ENCODE results near the gene FFAR3.
"Not testable (repeated sequence)": the region's sequence is repeated elsewhere in the genome, so short reads cannot be mapped to it uniquely, and the experiment has no call there.

FFAR3 gene

DNA sequence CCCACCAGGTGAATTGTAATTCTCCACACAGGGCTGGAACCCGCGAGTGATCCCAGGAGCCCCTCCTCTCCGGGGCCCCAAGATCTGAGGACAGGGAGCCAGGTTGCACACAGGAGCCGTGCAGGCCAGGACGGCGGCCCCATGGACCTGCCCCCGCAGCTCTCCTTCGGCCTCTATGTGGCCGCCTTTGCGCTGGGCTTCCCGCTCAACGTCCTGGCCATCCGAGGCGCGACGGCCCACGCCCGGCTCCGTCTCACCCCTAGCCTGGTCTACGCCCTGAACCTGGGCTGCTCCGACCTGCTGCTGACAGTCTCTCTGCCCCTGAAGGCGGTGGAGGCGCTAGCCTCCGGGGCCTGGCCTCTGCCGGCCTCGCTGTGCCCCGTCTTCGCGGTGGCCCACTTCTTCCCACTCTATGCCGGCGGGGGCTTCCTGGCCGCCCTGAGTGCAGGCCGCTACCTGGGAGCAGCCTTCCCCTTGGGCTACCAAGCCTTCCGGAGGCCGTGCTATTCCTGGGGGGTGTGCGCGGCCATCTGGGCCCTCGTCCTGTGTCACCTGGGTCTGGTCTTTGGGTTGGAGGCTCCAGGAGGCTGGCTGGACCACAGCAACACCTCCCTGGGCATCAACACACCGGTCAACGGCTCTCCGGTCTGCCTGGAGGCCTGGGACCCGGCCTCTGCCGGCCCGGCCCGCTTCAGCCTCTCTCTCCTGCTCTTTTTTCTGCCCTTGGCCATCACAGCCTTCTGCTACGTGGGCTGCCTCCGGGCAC, 6.7 kb upstream of the FFAR3 start:
- DNase-seq = no peak

DNA sequence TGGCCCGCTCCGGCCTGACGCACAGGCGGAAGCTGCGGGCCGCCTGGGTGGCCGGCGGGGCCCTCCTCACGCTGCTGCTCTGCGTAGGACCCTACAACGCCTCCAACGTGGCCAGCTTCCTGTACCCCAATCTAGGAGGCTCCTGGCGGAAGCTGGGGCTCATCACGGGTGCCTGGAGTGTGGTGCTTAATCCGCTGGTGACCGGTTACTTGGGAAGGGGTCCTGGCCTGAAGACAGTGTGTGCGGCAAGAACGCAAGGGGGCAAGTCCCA, 6.1 kb upstream of the FFAR3 start:
- no peak for DNase-seq

DNA sequence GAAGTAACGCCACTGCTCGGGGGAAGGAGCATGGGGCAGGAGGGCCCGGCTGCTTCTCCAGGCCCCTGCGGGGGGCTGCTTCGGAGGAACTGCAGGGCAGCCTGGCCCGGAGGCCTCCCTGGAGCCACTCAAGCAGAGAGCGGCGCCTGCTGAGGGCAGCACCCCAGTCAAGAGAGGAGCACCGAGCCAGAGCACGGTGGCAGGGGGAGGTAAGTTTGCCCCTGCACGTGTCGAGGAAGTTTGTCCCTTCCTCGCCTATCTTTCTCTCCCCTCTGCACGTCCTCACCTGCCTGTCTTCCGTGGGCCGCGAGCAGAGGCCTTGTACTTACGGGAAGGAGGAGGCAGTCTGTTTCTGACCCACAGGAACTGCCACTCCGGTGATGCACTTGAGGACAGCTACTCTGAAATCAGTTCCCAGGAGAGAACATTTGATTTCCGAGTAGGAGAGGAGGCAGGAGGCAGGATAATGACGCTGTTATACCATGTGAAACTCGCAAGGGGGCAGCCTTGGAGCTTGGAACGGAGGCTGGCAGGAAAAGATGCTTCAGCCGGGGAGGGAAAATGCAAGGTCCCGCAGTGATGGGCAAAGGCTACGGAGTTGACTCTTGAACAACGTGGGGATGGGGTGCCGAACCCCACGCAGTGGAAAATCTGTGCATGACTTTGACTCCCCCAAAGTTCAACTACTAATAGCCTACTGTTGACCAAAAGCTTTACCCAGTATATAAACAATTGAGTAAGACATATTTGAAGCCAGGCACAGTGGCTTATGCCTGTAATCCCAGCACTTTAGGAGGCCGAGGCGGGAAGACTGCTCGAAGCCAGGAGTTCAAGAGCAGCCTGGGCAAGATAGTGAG, 5.6 kb upstream of the FFAR3 start:
- peak in 1 of 2 experiments; percentile 30 for DNase-seq

DNA sequence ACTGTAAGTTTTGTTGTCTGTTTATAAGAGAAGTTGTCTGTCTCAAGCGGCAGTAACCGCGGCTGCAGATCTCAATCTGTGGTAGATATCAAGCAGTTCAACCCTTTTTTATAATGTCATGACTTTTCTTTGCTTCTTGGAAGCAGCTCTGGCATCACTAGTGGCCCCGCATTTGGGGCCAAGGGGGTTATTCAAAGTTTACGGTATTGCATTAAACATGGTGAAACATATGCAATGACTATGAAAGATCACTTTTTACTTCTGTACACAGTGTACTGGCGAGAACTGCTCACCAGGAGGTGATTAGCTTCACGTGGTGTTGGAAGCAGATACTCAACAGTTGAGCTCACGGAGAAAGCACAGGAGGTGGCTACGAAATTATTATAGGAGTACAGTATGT, 4.6 kb upstream of the FFAR3 start:
- DNase-seq = no peak

DNA sequence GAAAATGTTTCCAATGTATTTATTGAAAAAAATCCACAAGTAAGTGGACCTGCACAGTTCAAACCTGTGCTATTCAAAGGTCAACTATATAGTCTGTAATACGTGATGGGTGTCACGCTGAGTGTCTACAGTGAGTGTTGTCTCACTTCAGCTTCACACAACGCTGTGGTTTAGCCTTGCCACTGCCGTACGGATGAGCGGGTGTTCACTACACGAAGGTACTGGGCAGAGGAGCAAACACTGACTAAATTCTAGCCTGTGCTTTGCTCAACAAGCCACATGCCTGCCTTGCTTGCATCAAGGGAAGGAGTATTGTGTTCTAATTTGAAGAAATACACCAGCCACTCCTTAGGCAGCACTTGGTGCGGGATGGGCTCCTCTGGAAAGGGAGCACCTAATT, 3.4 kb upstream of the FFAR3 start:
- DNase-seq = no peak

DNA sequence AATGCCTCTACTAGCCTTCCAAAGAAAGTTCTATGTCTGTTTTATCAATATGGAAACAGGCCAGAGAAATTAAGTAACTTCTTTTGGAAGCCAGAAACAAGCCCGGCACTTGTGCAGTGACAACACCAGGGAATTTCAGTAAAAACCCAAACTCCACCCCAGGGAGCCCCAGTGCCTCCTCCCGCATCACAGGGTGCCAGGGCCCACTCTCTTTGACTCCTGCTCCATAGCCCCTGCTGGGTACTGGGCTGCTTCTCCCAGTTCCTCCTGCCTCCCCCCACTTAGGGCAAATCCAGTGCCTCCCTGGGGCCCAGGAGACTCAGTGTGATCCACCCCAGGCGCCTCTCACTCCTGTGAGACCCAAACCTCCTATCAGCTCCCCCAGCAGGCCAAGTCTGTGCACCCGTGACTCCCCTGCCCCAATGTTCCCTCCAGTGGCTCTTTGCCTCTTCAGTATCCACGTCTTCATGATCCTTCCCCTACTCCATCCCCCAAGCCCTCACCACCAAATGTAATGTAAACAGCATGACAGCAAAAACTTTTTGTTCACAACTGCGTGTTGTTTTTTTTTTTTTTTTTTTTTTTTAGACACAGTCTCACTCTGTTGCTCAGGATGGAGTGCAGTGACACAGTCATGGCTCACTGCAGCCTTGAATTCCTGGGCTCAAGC, 2.3 kb upstream of the FFAR3 start:
- DNase-seq = no peak

DNA sequence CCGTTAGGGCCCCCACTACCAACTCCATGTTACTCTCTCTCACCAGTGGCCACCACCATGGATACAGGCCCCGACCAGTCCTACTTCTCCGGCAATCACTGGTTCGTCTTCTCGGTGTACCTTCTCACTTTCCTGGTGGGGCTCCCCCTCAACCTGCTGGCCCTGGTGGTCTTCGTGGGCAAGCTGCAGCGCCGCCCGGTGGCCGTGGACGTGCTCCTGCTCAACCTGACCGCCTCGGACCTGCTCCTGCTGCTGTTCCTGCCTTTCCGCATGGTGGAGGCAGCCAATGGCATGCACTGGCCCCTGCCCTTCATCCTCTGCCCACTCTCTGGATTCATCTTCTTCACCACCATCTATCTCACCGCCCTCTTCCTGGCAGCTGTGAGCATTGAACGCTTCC, 574 bp downstream of the FFAR3 start:
- not testable (repeated sequence) for DNase-seq

DNA sequence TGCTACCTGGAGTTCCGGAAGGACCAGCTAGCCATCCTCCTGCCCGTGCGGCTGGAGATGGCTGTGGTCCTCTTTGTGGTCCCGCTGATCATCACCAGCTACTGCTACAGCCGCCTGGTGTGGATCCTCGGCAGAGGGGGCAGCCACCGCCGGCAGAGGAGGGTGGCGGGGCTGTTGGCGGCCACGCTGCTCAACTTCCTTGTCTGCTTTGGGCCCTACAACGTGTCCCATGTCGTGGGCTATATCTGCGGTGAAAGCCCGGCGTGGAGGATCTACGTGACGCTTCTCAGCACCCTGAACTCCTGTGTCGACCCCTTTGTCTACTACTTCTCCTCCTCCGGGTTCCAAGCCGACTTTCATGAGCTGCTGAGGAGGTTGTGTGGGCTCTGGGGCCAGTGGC, 1.1 kb downstream of the FFAR3 start:
- DNase-seq = not testable (repeated sequence)

DNA sequence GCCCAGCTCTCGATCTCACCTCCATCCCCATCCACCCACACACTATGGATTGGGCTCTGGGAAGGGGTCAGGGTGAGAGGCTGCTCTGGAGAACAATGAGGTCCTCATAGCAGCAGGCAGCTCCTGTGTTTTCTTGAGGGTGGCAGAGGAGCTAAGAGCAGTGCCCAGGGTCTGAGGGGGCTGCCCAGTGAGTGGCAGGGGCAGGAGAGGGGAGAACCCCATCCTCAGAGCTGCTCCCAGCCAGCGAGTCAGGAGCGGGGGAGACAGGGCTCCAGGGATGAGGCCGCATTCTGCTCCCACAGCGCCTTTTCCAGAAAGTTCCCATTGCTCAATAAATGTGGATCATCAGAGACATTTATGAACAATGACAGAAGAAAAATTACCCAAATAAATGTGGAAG, 1.8 kb downstream of the FFAR3 start:
- not testable (repeated sequence) for DNase-seq

DNA sequence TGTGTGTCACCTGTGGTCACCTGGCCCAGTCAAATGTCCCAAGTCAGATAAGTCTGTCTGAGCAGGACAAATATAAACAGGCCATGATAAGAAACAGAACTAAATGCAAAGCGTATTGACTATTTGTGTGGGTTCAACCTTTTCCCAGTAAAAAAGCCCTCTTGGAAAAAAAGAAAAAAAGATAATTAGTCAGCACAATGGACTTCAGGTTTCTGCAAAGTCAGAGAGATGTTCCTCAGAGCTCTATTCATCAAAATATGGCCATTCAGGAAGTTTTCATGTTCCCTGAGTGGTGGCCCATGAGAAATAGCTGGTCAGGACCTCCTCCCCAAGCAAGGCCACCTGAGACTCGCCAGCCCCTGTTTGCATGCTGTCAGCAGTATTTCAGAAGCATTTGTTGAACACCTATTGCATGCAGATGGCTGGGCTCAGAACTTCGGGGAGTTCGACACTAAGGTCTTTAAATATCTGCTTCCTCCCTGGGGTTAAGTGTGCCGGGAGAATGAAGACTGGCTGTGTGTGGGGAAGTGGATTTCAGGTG, 2.7 kb downstream of the FFAR3 start:
- DNase-seq = no peak

DNA sequence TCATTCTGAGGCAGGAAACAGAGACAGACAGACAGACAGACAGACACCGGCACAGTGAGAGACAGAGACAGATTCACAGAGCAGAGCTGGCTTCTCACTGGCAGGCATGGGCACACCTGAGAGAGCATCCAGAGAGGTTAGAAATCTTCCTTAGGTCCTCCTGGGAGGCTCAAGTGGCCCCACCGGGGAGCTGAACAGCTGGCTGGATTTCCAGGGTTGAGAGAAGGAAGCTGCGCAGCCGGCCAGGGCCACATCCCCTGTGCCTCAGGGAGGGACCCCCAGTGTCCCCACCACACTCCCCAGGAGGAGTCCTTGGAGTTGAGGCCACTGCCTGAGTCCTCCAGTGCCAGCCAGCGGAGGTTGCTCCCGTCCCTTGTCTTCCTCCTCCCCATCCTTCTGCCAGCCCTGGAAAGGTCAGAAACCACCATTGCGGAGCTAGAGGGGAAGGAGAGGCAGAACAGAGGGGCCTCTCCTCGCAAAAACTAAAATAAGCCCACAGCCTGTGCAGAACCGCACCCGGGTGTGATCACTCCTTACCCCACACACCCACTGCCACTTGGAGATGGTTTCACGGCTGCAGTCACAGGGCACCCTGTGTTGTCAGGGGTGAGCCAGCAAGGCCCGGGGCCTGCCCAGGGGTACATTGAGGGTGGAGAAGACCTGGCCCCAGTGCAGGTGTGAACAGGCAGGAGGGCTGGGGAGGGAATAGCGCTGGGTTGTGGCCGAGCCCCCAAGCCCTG, 4.2 kb downstream of the FFAR3 start:
- DNase-seq = no peak

DNA sequence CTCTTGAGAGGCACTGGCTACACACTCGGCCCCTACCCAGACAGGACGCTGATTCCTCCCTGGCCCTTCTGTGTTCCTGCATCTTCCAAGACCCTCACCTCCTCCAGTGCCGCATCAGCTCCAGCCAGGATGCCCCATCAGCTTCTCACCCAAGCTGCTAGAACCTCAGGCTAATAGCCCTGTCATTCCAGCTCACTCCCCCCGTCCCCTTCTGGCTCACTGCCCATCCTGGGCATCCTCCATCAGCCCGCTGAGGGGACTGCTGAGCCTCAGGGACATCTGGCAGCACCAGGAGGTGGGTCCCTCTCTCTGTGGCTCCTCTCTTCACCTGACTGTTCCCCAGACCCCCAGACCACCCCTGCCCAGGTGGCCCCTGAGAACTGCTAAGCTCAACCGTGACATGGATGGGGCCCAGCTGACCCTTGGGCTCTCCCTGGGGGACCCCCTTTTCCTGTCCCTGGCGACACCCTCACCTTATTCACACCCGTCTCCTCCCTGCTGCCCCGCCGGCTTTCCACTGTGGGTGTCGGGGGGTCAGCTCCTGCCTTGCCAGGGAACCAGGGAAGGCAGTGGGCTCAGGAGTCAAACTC, 4.8 kb downstream of the FFAR3 start:
- DNase-seq = no peak

DNA sequence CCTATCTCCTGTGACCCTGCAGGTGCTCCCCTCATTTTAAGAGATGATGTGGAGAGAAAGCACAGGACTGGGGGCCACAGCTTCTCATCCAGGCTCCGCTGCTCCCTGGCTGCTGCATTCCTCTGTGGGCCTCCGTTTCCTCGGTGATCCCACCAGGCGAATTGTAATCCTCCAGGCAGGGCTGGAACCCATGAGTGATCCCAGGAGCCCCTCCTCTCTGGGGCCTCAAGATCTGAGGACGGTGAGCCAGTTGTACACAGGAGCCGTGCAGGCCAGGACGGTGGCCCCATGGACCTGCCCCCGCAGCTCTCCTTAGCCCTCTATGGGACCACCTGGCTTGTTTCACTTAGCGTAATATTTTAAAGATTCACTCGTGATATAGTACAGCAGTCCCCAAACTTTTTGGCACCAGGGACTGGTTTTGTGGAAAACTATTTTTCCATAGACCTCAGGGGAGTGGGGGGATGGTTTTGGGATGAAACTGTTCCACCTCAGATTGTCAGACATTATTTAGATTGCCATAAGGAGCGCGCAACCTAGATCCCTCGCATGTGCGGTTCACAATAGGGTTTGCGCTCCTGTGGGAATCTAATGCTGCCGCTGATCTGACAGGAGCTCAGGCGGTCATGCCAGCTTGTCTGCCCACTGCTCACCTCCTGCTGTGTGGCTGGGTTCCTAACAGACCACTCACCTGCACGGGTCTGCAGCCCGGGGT, 5.6 kb downstream of the FFAR3 start:
- DNase-seq = no peak

DNA sequence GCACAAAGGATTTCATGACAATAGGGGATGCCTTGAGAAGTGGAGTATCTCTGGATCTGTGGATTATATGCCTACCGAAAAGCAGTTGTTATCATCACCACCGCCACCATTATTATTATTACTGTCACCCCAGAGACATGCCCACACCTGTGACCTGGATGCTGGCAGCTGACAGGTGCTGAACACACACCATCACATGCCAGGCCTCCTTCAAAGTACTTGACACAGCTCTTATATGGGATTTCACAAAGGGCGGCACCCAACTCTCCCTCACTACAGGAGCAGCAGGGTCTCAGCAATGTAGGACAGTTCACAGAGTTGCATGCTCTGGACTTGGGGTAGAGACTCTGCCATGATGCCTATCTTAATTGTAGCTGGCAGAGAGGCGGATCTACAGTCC, 7.0 kb downstream of the FFAR3 start:
- DNase-seq = no peak

DNA sequence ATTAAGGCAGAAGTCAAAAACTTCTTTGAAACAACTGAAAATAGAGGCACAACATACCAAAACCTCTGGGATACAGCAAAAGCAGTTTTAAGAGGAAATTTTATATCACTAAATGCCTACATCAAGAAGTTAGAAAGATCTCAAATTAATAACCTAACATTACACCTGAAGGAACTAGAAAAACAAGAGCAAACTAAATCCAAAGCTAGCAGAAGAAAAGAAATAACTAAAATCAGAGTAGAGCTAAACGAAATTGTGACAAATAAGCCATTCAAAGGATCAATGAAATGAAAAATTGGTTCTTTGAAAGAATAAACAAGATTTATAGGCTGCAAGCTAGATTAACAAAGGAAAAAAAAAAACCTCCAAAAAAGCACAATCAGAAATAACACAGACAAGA, 10.1 kb downstream of the FFAR3 start:
- no peak for DNase-seq

DNA sequence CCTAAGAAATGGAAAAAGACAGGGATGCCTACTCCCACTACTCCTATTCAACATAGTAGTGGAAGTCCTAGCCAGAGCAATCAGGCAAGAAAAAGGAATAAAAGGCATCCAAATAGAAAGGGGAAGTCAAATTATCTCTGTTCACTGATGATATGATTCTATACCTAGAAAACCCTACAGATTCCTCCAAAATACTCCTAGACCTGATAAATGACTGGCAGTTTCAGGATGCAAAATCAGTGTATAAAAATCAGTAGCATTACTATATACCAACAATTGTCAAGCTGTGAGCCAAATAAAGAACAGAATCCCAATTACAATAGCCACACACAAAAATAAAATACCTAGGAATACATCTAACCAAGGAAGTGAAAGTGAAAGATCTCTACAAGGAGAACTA, 11.3 kb downstream of the FFAR3 start:
- DNase-seq = no peak

DNA sequence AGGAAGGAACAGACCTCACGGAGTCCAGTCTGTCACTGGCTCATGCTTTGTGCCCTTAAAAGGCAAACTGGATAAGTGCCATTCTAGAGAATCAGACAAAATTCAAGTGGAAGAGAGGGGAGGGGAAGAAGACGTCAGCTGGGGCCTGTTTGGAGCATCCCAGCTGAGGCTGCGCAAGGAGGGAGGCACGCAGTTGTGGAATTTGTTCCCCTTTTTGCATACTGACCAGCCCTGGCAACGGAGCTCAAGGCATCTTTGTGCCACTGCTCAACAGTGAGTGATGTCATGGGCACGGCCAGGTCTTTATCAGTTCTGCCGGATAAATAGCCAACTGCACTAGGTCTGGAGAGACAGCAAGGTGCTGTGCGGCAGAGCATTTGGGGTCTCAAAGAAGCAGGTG, 12.5 kb downstream of the FFAR3 start, which contains the start of gene GPR42:
GPR42 (plus strand) TSS at position 347 of the 400 bp plus-strand sequence. CDS start 292 bp downstream, outside the sequence.
- DNase-seq = no peak

DNA sequence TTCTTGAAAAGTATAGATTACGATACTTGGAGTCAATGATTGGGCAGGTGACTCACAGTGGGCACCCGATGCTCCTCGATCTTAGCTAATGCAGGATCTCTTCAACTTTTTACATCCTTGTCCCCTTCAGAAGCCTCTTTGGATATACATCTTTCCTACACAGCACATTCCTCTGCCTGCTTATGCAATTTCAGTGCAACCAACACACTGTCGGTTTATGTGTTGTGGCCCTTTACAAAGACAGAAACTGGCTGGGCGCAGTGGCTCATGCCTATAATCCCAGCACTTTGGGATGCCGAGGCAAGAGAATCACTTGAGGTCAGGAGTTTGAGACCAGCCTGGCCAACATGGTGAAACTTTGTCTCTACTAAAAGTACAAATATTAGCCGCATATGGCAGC, 15.2 kb downstream of the FFAR3 start:
- no peak for DNase-seq

DNA sequence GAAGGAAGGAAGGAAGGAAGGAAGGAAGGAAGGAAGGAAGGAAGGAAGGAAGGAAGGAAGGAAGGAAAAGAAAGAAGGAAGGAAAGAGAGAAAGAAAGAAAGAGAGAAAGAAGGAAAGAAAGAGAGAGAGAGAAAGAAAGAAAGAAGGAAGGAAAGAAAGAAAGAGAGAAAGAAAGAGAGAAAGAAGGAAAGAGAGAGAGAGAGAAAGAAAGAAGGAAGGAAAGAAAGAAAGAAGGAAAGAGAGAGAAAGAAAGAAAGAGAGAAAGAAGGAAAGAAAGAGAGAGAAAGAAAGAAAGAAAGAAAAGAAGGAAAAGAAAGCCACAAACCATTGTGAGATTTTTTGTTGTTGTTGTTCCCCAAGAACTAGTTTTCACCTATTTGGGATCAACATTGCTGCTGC, 15.8 kb downstream of the FFAR3 start:
- DNase-seq = not testable (repeated sequence)

DNA sequence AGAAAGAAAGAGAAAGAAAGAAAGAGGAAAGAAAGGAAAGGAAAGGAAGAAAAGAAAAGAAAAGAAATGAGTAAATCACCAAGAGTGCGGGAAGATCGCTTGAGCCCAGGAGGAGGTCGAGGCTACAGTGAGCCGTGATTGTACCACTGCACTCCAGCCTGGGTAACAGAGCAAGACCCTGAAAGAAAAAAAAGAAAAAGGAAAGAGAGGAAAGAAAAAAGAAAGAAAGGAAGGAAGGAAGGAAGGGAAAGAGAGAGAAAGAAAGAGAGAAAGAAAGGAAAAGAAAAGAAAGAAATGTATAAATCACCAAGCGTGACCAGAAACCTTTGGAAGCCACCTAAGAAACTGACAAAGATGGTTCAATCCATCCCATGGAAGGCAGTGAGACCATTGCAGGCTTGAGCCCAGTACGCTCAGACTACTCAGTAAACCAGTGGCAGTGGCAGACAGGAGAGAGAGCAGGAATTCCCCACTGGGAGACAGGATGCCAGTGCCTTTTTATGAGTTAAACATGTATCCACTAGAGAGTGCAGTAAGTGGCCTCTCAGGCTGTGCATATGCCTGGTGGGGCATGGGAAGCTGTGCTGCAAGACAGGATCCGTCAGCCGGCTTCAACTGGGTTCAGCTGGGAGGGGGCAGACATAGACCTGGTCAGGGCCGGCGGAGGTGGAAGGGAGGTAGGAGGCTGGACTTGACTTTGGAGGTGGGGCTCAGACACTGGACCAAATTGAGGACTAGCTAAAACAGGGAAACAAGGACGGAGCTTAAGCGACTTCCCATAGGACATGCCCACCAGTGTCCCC, 17.4 kb downstream of the FFAR3 start:
- DNase-seq = no peak

DNA sequence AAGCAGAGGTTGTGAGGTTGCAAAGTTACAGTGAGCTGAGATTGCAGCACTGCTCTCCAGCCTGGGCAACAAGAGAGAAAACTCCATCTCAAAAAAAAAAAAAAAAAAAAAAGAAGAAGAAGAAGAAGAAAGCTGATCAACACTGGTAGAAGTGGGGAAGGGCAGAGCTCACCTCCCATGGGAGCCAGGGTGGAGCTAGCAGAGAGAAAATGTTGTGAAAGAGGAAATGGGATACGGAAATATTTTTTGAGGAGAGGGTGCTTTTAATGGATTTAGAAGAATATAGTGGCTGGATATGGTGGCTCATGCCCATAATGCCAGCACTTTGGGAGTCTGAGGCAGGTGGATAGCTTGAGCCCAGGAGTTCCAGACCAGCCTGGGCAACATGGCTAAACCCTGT, 19.4 kb downstream of the FFAR3 start:
- DNase-seq = no peak
